Limb (tissue), 2 donors: ENCODE results near the gene CFAP65.

Experiments
- DNase-seq, 2 donors: peaks; one replicate each; pipeline ENCODE4 v3.0.0-alpha.2; 2016; ENCODE audit errors: extremely low spot score in 2 of 2

Gene CFAP65

GRCh38 chr2:218979846-218980734, 61.2 kb downstream of the CFAP65 start:
- peak; percentile 72 to 88 for DNase-seq

GRCh38 chr2:218975060-218975777, 66.1 kb downstream of the CFAP65 start:
- no peak for DNase-seq

GRCh38 chr2:218970894-218971293, 70.4 kb downstream of the CFAP65 start:
- DNase-seq = no peak

- DNase-seq = no peak
These were observed 77.1 kb downstream of the CFAP65 start for GRCh38 chr2:218964041-218964771.

GRCh38 chr2:218963601-218964000, 77.7 kb downstream of the CFAP65 start:
- no peak for DNase-seq

GRCh38 chr2:218962859-218963492, 78.3 kb downstream of the CFAP65 start:
- peak; percentile 24 to 88 for DNase-seq

- DNase-seq = peak in 1 of 2 donors; percentile 53
These were observed 79.4 kb downstream of the CFAP65 start for GRCh38 chr2:218961651-218962570.

GRCh38 chr2:218961229-218961628, 80.1 kb downstream of the CFAP65 start:
- DNase-seq = no peak

- DNase-seq = peak in 1 of 2 donors; percentile 44
These were observed 80.8 kb downstream of the CFAP65 start for GRCh38 chr2:218960309-218961165.

GRCh38 chr2:218959761-218960308, 81.5 kb downstream of the CFAP65 start:
- DNase-seq = no peak

- DNase-seq = peak; percentile 76 to 95
These were observed 82.1 kb downstream of the CFAP65 start, which contains the start of gene CDK5R2 for GRCh38 chr2:218959141-218959731. Gene CDK5R2, plus strand, starts transcription at chr2:218959666. Its CDS starts 155 bp downstream, at chr2:218959821.

GRCh38 chr2:218958276-218958675, 83.0 kb downstream of the CFAP65 start:
- DNase-seq = no peak

GRCh38 chr2:218957671-218958070, 83.6 kb downstream of the CFAP65 start:
- no peak for DNase-seq

- no peak for DNase-seq
These were observed 85.3 kb downstream of the CFAP65 start for GRCh38 chr2:218956039-218956438.

GRCh38 chr2:218954541-218955300, 86.6 kb downstream of the CFAP65 start:
- DNase-seq = no peak

GRCh38 chr2:218953366-218953954, 87.9 kb downstream of the CFAP65 start:
- no peak for DNase-seq
